Mononuclear cell (primary cell): Measurements from ENCODE around the gene ZDHHC11. TPM values are rescaled to one million over a fixed set of nuclear protein-coding genes. Genes with fewer than 3 reads are reported as not detected.
"Not testable (repeated sequence)": the region's sequence is repeated elsewhere in the genome, so short reads cannot be mapped to it uniquely, and the experiment has no call there.

Source experiments
- H3K27me3 ChIP-seq: 2 replicates; pipeline ENCODE4 v1.6.0; 2011; ENCODE audit warnings: low read length, control low read depth; ENCODE audit not compliant: insufficient read depth
- H3K4me1 ChIP-seq: 2 replicates; pipeline ENCODE4 v1.5.1; 2011; ENCODE audit warnings: mild to moderate bottlenecking, low read length, control low read depth; ENCODE audit not compliant: insufficient read depth
- H3K4me3 ChIP-seq: 2 replicates; pipeline ENCODE4 v1.5.1; 2011; ENCODE audit warnings: mild to moderate bottlenecking, low read length, moderate library complexity
- H3K9me3 ChIP-seq: 2 replicates; pipeline ENCODE4 v1.5.1; 2011; ENCODE audit warnings: low read depth, mild to moderate bottlenecking, control low read depth, low read length
- total RNA-seq: library from RNA; depleted of rRNA; stranded (reverse); fragments of >200 nt; gene quantifications from one replicate; pipeline ENCODE4 v1.2.3, GENCODE V29; 2012

ZDHHC11 gene
- total RNA-seq, 1 donor = 1.2 TPM

- no peaks in the 10 kb centered on the region for H3K9me3 ChIP-seq
- no peaks in the 10 kb centered on the region for H3K4me1 ChIP-seq
- no peaks in the 10 kb centered on the region for H3K27me3 ChIP-seq
- H3K4me3 ChIP-seq = no peak overlapping the region
Measured at GRCh38 chr5:763998-764781, 86.6 kb downstream of the ZDHHC11 start.

- H3K27me3 ChIP-seq = no peaks in the 10 kb centered on the region
- H3K9me3 ChIP-seq = no peaks in the 10 kb centered on the region
- peaks cover 4% of the 10 kb centered on the region for H3K4me1 ChIP-seq
- H3K4me3 ChIP-seq = no peak overlapping the region
Measured at GRCh38 chr5:763397-763796, 87.4 kb downstream of the ZDHHC11 start.

DNA sequence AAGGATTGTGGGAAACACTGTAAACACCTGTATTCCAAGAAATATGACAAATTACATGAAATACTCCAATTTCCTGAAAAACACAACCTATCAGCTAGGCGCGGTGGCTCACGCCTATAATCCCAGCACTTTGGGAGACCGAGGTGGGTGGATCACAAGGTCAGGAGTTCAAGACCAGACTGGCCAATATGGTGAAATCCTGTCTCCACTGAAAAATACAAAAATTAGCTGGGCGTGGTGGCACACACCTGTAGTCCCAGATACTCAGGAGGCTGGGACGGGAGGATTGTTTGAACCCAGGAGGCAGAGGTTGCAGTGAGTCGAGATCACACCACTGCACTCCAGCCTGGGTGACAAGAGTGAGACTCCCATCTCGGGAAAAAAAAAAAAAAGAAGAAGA, 87.8 kb downstream of the ZDHHC11 start:
- not testable (repeated sequence) for H3K27me3 ChIP-seq, H3K4me1 ChIP-seq, H3K9me3 ChIP-seq, H3K4me3 ChIP-seq

DNA sequence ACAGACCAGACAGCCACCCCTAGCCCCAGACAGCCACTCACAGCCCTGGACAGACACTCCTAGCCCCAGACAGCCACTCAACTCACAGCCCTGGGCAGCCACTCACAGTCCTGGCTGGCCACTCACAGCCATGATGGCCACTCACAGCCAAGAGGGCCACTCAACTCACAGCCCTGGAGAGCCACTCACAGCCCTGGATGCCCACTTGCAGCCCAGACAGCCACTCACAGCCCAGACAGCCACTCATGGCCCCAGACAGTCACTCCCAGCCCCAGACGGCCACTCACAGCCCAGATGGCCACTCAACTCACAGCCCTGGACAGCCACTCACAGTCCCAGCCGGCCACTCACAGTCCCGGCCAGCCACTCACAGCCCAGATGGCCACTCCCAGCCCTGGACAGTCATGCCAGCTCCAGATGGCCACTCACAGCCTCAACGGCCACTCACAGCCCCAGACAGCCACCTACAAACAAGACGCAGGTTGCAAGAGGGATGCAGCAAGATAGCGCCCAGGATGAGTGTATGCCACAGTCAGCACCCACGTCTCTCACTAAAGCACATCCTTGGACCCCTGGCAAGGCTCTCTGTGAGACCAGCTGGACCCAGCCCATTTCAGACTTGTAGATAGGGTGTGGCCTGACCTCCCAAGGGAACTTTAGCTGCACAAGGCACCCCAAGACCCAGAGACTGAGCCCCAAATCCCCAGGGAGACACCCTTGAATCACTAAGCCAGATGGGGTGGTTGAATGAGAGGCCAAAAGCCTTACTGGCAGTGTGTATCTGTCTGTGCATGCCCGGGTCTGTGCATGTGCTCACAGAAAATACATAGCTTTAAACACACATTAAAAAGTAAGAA, 88.7 kb downstream of the ZDHHC11 start:
- H3K27me3 ChIP-seq = no peaks in the 10 kb centered on the region
- peaks cover 6% of the 10 kb centered on the region for H3K4me1 ChIP-seq
- no peak overlapping the region for H3K4me3 ChIP-seq
- no peaks in the 10 kb centered on the region for H3K9me3 ChIP-seq

GRCh38 chr5:761059-761771, 89.6 kb downstream of the ZDHHC11 start:
- H3K9me3 ChIP-seq = no peaks in the 10 kb centered on the region
- no peaks in the 10 kb centered on the region for H3K27me3 ChIP-seq
- H3K4me1 ChIP-seq = peaks cover 6% of the 10 kb centered on the region
- H3K4me3 ChIP-seq = no peak overlapping the region

GRCh38 chr5:760363-761058, 90.3 kb downstream of the ZDHHC11 start:
- Histone ChIP-seq H3K27me3 (no peaks in the 10 kb centered on the region), H3K4me1 (peaks cover 6% of the 10 kb centered on the region), H3K9me3 (no peaks in the 10 kb centered on the region), H3K4me3 (no peak overlapping the region)

DNA sequence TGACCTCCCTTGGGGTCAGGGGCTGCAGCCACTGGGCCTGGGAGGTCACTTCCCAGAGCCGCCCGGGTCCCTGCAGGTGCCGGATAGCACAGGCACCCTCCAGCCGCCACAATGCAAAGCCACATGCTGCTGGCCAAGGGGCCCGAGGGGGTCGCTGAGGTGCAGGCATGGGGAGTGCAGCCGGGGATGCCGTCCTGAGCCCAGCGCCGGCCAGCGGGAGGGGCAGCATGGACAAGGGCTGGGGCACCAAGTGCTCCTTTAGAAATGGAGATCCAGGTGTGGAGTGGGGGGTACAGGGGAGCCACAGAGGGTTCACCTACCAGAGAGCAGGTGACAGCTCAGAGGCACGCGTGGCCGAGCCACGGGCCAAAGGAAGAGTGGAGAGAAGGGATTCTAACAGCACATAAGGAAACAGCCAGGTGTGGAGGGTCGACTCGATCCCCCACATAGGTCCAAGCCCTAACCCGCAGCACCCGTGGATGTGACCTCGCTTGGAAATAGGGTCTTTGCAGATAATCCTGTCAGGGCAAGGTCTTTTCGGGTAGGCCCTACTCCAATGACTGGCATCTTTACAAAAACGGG, 90.9 kb downstream of the ZDHHC11 start:
- no peaks in the 10 kb centered on the region for H3K27me3 ChIP-seq
- no peak overlapping the region for H3K4me3 ChIP-seq
- no peaks in the 10 kb centered on the region for H3K9me3 ChIP-seq
- peaks cover 6% of the 10 kb centered on the region for H3K4me1 ChIP-seq

- H3K4me1 ChIP-seq = peaks cover 6% of the 10 kb centered on the region
- no peaks in the 10 kb centered on the region for H3K9me3 ChIP-seq
- no peak overlapping the region for H3K4me3 ChIP-seq
- no peaks in the 10 kb centered on the region for H3K27me3 ChIP-seq
Measured at GRCh38 chr5:759111-759751, 91.6 kb downstream of the ZDHHC11 start.

DNA sequence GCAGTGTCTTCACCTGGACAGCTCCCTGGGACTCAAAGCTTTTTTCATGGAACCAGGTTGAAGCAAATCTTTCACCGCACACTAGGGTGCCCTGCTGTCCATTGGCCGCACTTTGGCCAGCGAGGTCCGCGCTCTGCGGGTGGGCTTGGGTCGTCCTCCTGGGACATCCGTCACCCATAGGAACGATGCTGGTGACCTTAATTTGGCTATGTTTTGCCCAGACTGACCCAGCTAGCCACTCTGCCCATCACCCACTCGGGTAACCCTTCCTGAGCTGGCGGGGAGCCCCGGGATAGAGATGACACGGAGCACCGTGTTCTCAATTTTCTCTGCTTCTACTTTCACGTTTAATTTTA, 92.1 kb downstream of the ZDHHC11 start:
- Histone ChIP-seq H3K4me1 (peaks cover 6% of the 10 kb centered on the region), H3K27me3 (no peaks in the 10 kb centered on the region), H3K9me3 (no peaks in the 10 kb centered on the region), H3K4me3 (no peak overlapping the region)

DNA sequence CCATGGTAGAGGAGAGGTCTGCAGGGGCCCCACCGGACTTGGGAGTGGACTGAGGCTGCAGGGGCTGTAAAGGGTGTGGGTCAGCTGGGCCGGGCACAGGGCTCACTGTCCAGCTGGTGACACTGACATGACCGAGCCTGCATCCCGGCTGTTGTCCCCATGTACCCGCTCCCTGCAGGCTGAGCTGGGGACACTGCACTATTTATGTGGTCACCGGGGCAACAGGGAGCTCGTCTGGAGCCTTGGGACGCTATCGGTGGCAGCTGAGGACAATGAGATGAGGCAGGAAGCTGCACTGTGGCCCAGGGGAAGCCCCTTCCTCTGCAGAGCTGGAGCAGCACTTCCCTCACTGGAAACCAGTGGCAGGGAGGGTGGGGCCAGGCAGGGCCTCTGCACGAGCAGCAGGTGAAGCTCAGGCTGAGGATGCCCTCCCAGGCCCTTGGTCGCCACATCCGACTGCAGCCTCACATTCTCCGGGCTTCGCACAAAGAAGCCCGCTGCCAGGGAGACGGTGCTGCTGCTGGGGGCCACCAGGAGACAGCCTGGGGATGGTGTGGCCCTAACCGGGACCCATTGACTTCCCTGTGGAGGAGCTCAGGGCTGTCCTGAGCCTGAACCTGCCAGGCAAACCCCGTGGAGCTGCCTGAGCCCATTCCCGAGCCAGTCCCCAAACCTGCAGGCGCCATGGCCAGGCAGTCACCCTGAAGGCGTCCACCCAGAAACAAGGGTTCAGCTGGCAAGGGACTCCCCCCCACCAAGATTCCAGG, 92.7 kb downstream of the ZDHHC11 start:
- no peaks in the 10 kb centered on the region for H3K9me3 ChIP-seq
- peaks cover 6% of the 10 kb centered on the region for H3K4me1 ChIP-seq
- H3K4me3 ChIP-seq = no peak overlapping the region
- no peaks in the 10 kb centered on the region for H3K27me3 ChIP-seq

GRCh38 chr5:757346-757930, 93.3 kb downstream of the ZDHHC11 start:
- Histone ChIP-seq H3K4me1 (peaks cover 6% of the 10 kb centered on the region), H3K27me3 (no peaks in the 10 kb centered on the region), H3K4me3 (no peak overlapping the region), H3K9me3 (no peaks in the 10 kb centered on the region)

- no peaks in the 10 kb centered on the region for H3K27me3 ChIP-seq
Measured at GRCh38 chr5:756865-757345, 93.9 kb downstream of the ZDHHC11 start.

DNA sequence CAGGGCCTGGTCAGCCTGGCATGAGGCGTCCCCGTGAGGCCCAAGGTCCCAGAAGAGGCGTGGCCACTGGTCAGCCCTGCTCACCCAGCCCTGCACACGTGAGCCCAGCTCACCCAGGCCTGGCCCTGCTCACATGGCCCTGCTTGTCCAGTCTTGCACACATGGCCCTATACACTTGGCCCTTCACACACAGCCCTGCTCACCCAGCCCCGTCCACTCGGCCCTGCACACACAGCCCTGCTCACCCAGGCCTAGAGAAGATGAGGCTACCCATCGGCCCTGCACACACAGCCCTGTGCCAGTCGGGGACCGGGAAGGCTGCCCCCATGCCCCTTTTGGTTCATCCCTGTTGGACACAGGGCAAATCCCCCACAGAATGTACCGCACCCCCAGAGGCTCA, 94.6 kb downstream of the ZDHHC11 start:
- Histone ChIP-seq H3K9me3 (no peaks in the 10 kb centered on the region), H3K4me3 (no peak overlapping the region), H3K27me3 (no peaks in the 10 kb centered on the region), H3K4me1 (peaks cover 6% of the 10 kb centered on the region)

More at GRCh38 chr5:756865-757345, 93.9 kb downstream of the ZDHHC11 start:
- H3K9me3 ChIP-seq = no peaks in the 10 kb centered on the region
- H3K4me1 ChIP-seq = peaks cover 6% of the 10 kb centered on the region
- H3K4me3 ChIP-seq = no peak overlapping the region
